IMR-90 (cell line): ENCODE measurements around the gene FICD. TPM values are rescaled to one million over a fixed set of nuclear protein-coding genes. Genes with fewer than 3 reads are reported as not detected.

Experiments used
- ATAC-seq: fragments of 200-7000 bp; cut with Tn5 transposase; 2 replicates; pipeline ENCODE4 v1.9.1; 2020; ENCODE audit warnings: low read depth, mild to moderate bottlenecking, moderate library complexity
- BruUV-seq: library from RNA; stranded (reverse); fragments of 400-500 nt; replicated peaks from 2 replicates; lab custom pipeline; 2021; lab: Mats Ljungman, UMichigan
- CTCF ChIA-PET: fragments of 300-600 bp; formaldehyde crosslinking; extraction: SDS; loops from one replicate; lab custom pipeline; 2021; ENCODE audit warnings: antibody characterized with exemption; lab: Yijun Ruan, JAX
- POLR2A ChIA-PET: fragments of 300-600 bp; sonication (Branson Sonifier 250); formaldehyde crosslinking; loops from one replicate; lab custom pipeline; 2022; ENCODE audit warnings: antibody characterized with exemption; ENCODE audit not compliant: unreplicated experiment; lab: Charles Lee
- DNase-seq: peaks from one replicate; pipeline ENCODE4 v3.0.0; 2013
- H2AFZ ChIP-seq: replicated peaks from 2 replicates; pipeline ENCODE3; 2013; ENCODE audit warnings: low read length, mild to moderate bottlenecking; ENCODE audit not compliant: poor library complexity
- H2AK5ac ChIP-seq: 2 replicates; pipeline ENCODE4 v1.6.1; 2013; ENCODE audit warnings: low read depth, low read length, inconsistent platforms
- H2AK9ac ChIP-seq: replicated peaks from 2 replicates; pipeline ENCODE3; 2013; ENCODE audit warnings: mild to moderate bottlenecking, low read depth, low read length, moderate library complexity; ENCODE audit not compliant: poor library complexity
- H2BK120ac ChIP-seq: 2 replicates; pipeline ENCODE4 v1.6.1; 2013; ENCODE audit warnings: low read depth, low read length, inconsistent platforms
- H2BK15ac ChIP-seq: 3 replicates; pipeline ENCODE4 v1.6.1; 2013; ENCODE audit warnings: low read depth, low read length, inconsistent platforms
- H2BK20ac ChIP-seq: 2 replicates; pipeline ENCODE4 v1.6.1; 2013; ENCODE audit warnings: low read depth, mild to moderate bottlenecking, inconsistent platforms, low read length, moderate library complexity
- H2BK5ac ChIP-seq: 2 replicates; pipeline ENCODE4 v1.6.1; 2013; ENCODE audit warnings: mild to moderate bottlenecking, low read depth, low read length, inconsistent platforms; ENCODE audit not compliant: poor library complexity, severe bottlenecking
- H3K14ac ChIP-seq: replicated peaks from 2 replicates; pipeline ENCODE4 v1.6.1; 2013; ENCODE audit warnings: low read depth, low read length, inconsistent platforms
- H3K18ac ChIP-seq: 2 replicates; pipeline ENCODE4 v1.6.1; 2013; ENCODE audit warnings: low read depth, low read length, control low read depth
- H3K23ac ChIP-seq: 2 replicates; pipeline ENCODE4 v1.6.1; 2013; ENCODE audit warnings: low read depth, low read length, inconsistent platforms
- H3K27ac ChIP-seq: 2 replicates; pipeline ENCODE4 v1.5.1; 2013; ENCODE audit warnings: mild to moderate bottlenecking, control low read depth, low read length; ENCODE audit not compliant: insufficient read depth
- H3K27me3 ChIP-seq: 2 replicates; pipeline ENCODE4 v1.6.1; 2013; ENCODE audit warnings: low read length; ENCODE audit not compliant: control insufficient read depth, insufficient read depth
- H3K36me3 ChIP-seq: 2 replicates; pipeline ENCODE4 v1.6.1; 2013; ENCODE audit warnings: low read length, mixed read lengths; ENCODE audit not compliant: control insufficient read depth, insufficient read depth
- H3K4ac ChIP-seq: 2 replicates; pipeline ENCODE4 v1.6.1; 2013; ENCODE audit warnings: low read depth, low read length, inconsistent platforms
- H3K4me1 ChIP-seq: 2 replicates; pipeline ENCODE4 v1.6.1; 2013; ENCODE audit warnings: low read length, mixed read lengths; ENCODE audit not compliant: control insufficient read depth, insufficient read depth
- H3K4me2 ChIP-seq: 2 replicates; pipeline ENCODE4 v1.6.1; 2013; ENCODE audit warnings: low read depth, mild to moderate bottlenecking, control low read depth, low read length, moderate library complexity
- H3K4me3 ChIP-seq: 2 replicates; pipeline ENCODE4 v1.5.1; 2013; ENCODE audit warnings: low read depth, mild to moderate bottlenecking, control low read depth, low read length, moderate library complexity; ENCODE audit not compliant: insufficient read depth
- H3K56ac ChIP-seq: 2 replicates; pipeline ENCODE4 v1.6.1; 2013; ENCODE audit warnings: low read length, inconsistent platforms; ENCODE audit not compliant: insufficient read depth; ENCODE audit errors: extremely low read depth
- H3K79me1 ChIP-seq, 2 experiments: 2 replicates each; pipeline ENCODE4 v1.6.1; 2013; ENCODE audit warnings: low read length in 2 of 2, inconsistent platforms in 1 of 2, low read depth in 1 of 2
- H3K9ac ChIP-seq: 2 replicates; pipeline ENCODE4 v1.6.1; 2013; ENCODE audit warnings: low read depth, low read length, control low read depth
- H3K9me1 ChIP-seq: 2 replicates; pipeline ENCODE4 v1.6.1; 2013; ENCODE audit warnings: low read length, inconsistent platforms; ENCODE audit not compliant: insufficient read depth
- H3K9me3 ChIP-seq: 2 replicates; pipeline ENCODE4 v1.6.1; 2013; ENCODE audit warnings: low read length; ENCODE audit not compliant: control insufficient read depth, insufficient read depth
- H4K20me1 ChIP-seq: 2 replicates; pipeline ENCODE4 v1.6.1; 2013; ENCODE audit warnings: low read length, inconsistent platforms; ENCODE audit not compliant: insufficient read depth
- H4K5ac ChIP-seq: 2 replicates; pipeline ENCODE4 v1.6.1; 2013; ENCODE audit warnings: mild to moderate bottlenecking, low read depth, low read length, control low read depth
- H4K8ac ChIP-seq, 2 experiments: 2 replicates each; pipeline ENCODE4 v1.6.1; 2013; ENCODE audit warnings: low read depth in 2 of 2, low read length in 2 of 2, control low read depth in 1 of 2, inconsistent platforms in 1 of 2
- H4K91ac ChIP-seq: 2 replicates; pipeline ENCODE4 v1.6.1; 2013; ENCODE audit warnings: low read depth, low read length, inconsistent platforms; ENCODE audit not compliant: insufficient read depth
- BHLHE40 ChIP-seq: fragments of 150-350 bp; IDR thresholded peaks from 2 replicates; pipeline ENCODE4 v1.6.1; 2016; ENCODE audit warnings: mild to moderate bottlenecking, low read depth, low read length
- CEBPB ChIP-seq: IDR thresholded peaks from 2 replicates; pipeline ENCODE4 v1.6.1; 2012; ENCODE audit warnings: low read depth, low read length, improper control_type of control experiment
- CHD1 ChIP-seq: IDR thresholded peaks from 2 replicates; pipeline ENCODE4 v1.6.1; 2012; ENCODE audit warnings: low read depth, low read length, improper control_type of control experiment
- CTCF ChIP-seq: conservative IDR thresholded peaks from 2 replicates; pipeline ENCODE4 v1.5.1; 2012; ENCODE audit warnings: mild to moderate bottlenecking, low read depth, low read length, improper control_type of control experiment
- ELK1 ChIP-seq: fragments of 150-350 bp; IDR thresholded peaks from 2 replicates; pipeline ENCODE4 v1.6.1; 2016; ENCODE audit warnings: low read depth, mild to moderate bottlenecking, low read length, moderate library complexity, borderline replicate concordance
- FOS ChIP-seq: fragments of 150-350 bp; IDR thresholded peaks from 2 replicates; pipeline ENCODE4 v1.6.1; 2016; ENCODE audit warnings: low read depth, low read length
- MAFK ChIP-seq: IDR thresholded peaks from 2 replicates; pipeline ENCODE4 v1.6.1; 2012; ENCODE audit warnings: low read depth, low read length, improper control_type of control experiment
- MAZ ChIP-seq: IDR thresholded peaks from 2 replicates; pipeline ENCODE4 v1.6.1; 2012; ENCODE audit warnings: low read depth, mild to moderate bottlenecking, low read length, improper control_type of control experiment, moderate library complexity, borderline replicate concordance
- MXI1 ChIP-seq: IDR thresholded peaks from 2 replicates; pipeline ENCODE4 v1.6.1; 2012; ENCODE audit warnings: low read depth, mild to moderate bottlenecking, low read length, moderate library complexity, borderline replicate concordance
- NFE2L2 ChIP-seq: fragments of 150-350 bp; IDR thresholded peaks from 2 replicates; pipeline ENCODE4 v1.6.1; 2016; ENCODE audit warnings: low read depth, mild to moderate bottlenecking, low read length
- POLR2A ChIP-seq: IDR thresholded peaks from 2 replicates; pipeline ENCODE4 v1.6.1; 2012; ENCODE audit warnings: mild to moderate bottlenecking, low read depth, low read length
- RAD21 ChIP-seq: IDR thresholded peaks from 2 replicates; pipeline ENCODE4 v1.6.1; 2012; ENCODE audit warnings: low read length, improper control_type of control experiment
- RCOR1 ChIP-seq: IDR thresholded peaks from 2 replicates; pipeline ENCODE4 v1.6.1; 2012; ENCODE audit warnings: mild to moderate bottlenecking, low read length, improper control_type of control experiment; ENCODE audit not compliant: insufficient replicate concordance
- RFX5 ChIP-seq: IDR thresholded peaks from 2 replicates; pipeline ENCODE4 v1.8.0; 2012; ENCODE audit warnings: low read depth, mild to moderate bottlenecking, low read length, moderate library complexity
- SMC3 ChIP-seq: fragments of 150-350 bp; IDR thresholded peaks from 2 replicates; pipeline ENCODE4 v1.6.1; 2016; ENCODE audit warnings: low read depth, mild to moderate bottlenecking, antibody characterized with exemption, low read length, moderate library complexity
- USF2 ChIP-seq: fragments of 150-350 bp; IDR thresholded peaks from 2 replicates; pipeline ENCODE4 v1.6.1; 2017; ENCODE audit warnings: mild to moderate bottlenecking, antibody characterized with exemption, low read length, low read depth
- WGBS, 2 experiments: methylation state at CpG; one replicate each; pipeline versions ENCODE4 v1.1.5 to v1.1.7; 2013; ENCODE audit warnings: missing lambda C conversion rate in 2 of 2; ENCODE audit not compliant: insufficient read length in 1 of 2; ENCODE audit errors: extremely low coverage in 2 of 2; 5-methylcytosine and 5-hydroxymethylcytosine counted together
- dilution Hi-C: fragments of 300-500 bp; cut with HindIII; formaldehyde crosslinking; loops from one replicate; pipeline ENCODE4 v1.14.3; 2018; ENCODE audit warnings: low sequenced_read_pairs; ENCODE audit not compliant: unreplicated experiment
- in situ Hi-C: fragments of 300-500 bp; cut with MboI; formaldehyde crosslinking; loops from 3 replicates; pipeline ENCODE4 v1.14.3; 2019; ENCODE audit warnings: low sequenced_read_pairs, inconsistent platforms, mixed read lengths
- intact Hi-C: fragments of 100-400 bp; cut with micrococcal nuclease; formaldehyde crosslinking; loops from 2 replicates; pipeline ENCODE4 v1.10.0; 2022
- polyA plus RNA-seq, 3 experiments: library from polyadenylated mRNA; depleted of rRNA; stranded (reverse); fragments of >200 nt; gene quantifications; 2 replicates each; pipeline ENCODE4 v1.2.3, GENCODE V29; 2012; ENCODE audit warnings: low replicate concordance in 1 of 3
- total RNA-seq: library from RNA; depleted of rRNA; stranded (reverse); fragments of >200 nt; gene quantifications from 2 replicates; pipeline ENCODE4 v1.2.3, GENCODE V29; 2012

FICD gene
- total and polyA plus RNA-seq, 2 of the 4 experiments (the other 2 are of a cell fraction) = 4.0 to 11.3 TPM

GRCh38 chr12:108479364-108480070, 35.6 kb upstream of the FICD start:
- intact Hi-C loops (no loop called here), in situ Hi-C loops (no loop called here)
- WGBS, 2 experiments = 11% methylated on average over 2 of the region's 6 CpGs; no CpG with 5 or more reads in 1 of the 2 experiments

More at GRCh38 chr12:108479364-108480070, 35.6 kb upstream of the FICD start:
- Histone ChIP-seq H3K56ac (no peak overlapping the region), H2AK9ac (no peak overlapping the region), H4K20me1 (no peaks in the 10 kb centered on the region), H2BK20ac (no peak overlapping the region), H3K23ac (no peak overlapping the region), H3K36me3 (no peaks in the 10 kb centered on the region), H2BK5ac (no peak overlapping the region), H3K9ac (no peak overlapping the region), H2BK15ac (no peak overlapping the region), H3K4me3 (no peak overlapping the region), H2AFZ (no peak overlapping the region), H3K27me3 (no peaks in the 10 kb centered on the region), H3K14ac (no peak overlapping the region), H2BK120ac (no peak overlapping the region), H3K9me1 (no peaks in the 10 kb centered on the region), H3K4ac (no peak overlapping the region), H4K8ac (no peak overlapping the region), H4K91ac (no peak overlapping the region), H2AK5ac (no peak overlapping the region), H3K9me3 (no peaks in the 10 kb centered on the region), H3K4me2 (no peak overlapping the region), H3K18ac (no peak overlapping the region), H4K5ac (no peak overlapping the region), H3K27ac (no peak overlapping the region), H3K4me1 (no peaks in the 10 kb centered on the region), H3K79me1 (no peaks in the 10 kb centered on the region)
- ChIA-PET POLR2A (no interaction called here), CTCF (no interaction called here)
- BruUV-seq = no TSS peak
- no peak for DNase-seq
- no peak for ATAC-seq
- dilution Hi-C loops = no loop called here
- TF ChIP-seq CTCF = no peak
- TF ChIP-seq SMC3 = no peak
- no peak for TF ChIP-seq NFE2L2
- no peak for TF ChIP-seq POLR2A
- TF ChIP-seq CEBPB = no peak
- TF ChIP-seq RFX5 = no peak
- no peak for TF ChIP-seq MAFK
- no peak for TF ChIP-seq FOS
- no peak for TF ChIP-seq USF2
- TF ChIP-seq MAZ = no peak
- TF ChIP-seq RAD21 = no peak
- no peak for TF ChIP-seq CHD1
- TF ChIP-seq BHLHE40 = no peak
- no peak for TF ChIP-seq RCOR1
- TF ChIP-seq ELK1 = no peak
- no peak for TF ChIP-seq MXI1
